IPS-20b (cell line): ENCODE data around the gene DUOXA2.
A peak's percentile ranks its signal among the peaks of the same experiment; 100 is the strongest.
"Not testable (repeated sequence)": the region's sequence is repeated elsewhere in the genome, so short reads cannot be mapped to it uniquely, and the experiment has no call there.

ENCODE experiments used
- H3K27ac ChIP-seq: one replicate; pipeline ENCODE4 v1.5.1; 2013; ENCODE audit warnings: low read length
- H3K27me3 ChIP-seq: 2 replicates; pipeline ENCODE4 v1.6.1; 2013; ENCODE audit warnings: mild to moderate bottlenecking, low read length, inconsistent platforms; ENCODE audit not compliant: insufficient read depth
- H3K36me3 ChIP-seq: 2 replicates; pipeline ENCODE4 v1.6.1; 2013; ENCODE audit warnings: low read depth, mild to moderate bottlenecking, inconsistent platforms, low read length, moderate library complexity; ENCODE audit not compliant: insufficient read depth
- H3K4me1 ChIP-seq: 2 replicates; pipeline ENCODE4 v1.6.1; 2013; ENCODE audit warnings: mild to moderate bottlenecking, control low read depth, inconsistent platforms, low read length, moderate library complexity; ENCODE audit not compliant: insufficient read depth
- H3K4me3 ChIP-seq: 2 replicates; pipeline ENCODE4 v1.5.1; 2013; ENCODE audit warnings: mild to moderate bottlenecking, low read length, inconsistent platforms
- H3K9ac ChIP-seq: 2 replicates; pipeline ENCODE4 v1.6.1; 2013; ENCODE audit warnings: low read depth, mild to moderate bottlenecking, inconsistent platforms, low read length, moderate library complexity
- H3K9me3 ChIP-seq: 2 replicates; pipeline ENCODE4 v1.6.1; 2013; ENCODE audit warnings: mild to moderate bottlenecking, low read depth, low read length, inconsistent platforms; ENCODE audit not compliant: insufficient read depth

The DUOXA2 gene

GRCh38 chr15:45114076-45114750 lies at the start of gene DUOXA2, which contains the start of gene DUOX2:
Gene DUOXA2 (plus strand): TSS chr15:45114326. CDS start chr15:45114606, 280 bp downstream.
Gene DUOX2 (minus strand): TSS chr15:45114172. CDS start chr15:45113411, 761 bp downstream.
- peaks cover 99% of the 10 kb centered on the region for H3K27me3 ChIP-seq
- no peaks in the 10 kb centered on the region for H3K36me3 ChIP-seq
- H3K4me1 ChIP-seq, result no peaks in the 10 kb centered on the region; the same call in 1 of the 2 replicates
- H3K9me3 ChIP-seq, result peaks cover 11% of the 10 kb centered on the region; the same call in 1 of the 2 replicates
- H3K4me3 ChIP-seq, result peak within 1 kb of the TSS; percentile 50; the same call in 1 of the 2 replicates
- no peak within 1 kb of the TSS for H3K27ac ChIP-seq
- H3K9ac ChIP-seq, result no peak within 1 kb of the TSS

- H3K27me3 ChIP-seq, result no peaks in the 10 kb centered on the region
- peaks cover 33% of the 10 kb centered on the region for H3K36me3 ChIP-seq
- no peak overlapping the region for H3K9ac ChIP-seq
- no peaks in the 10 kb centered on the region for H3K4me1 ChIP-seq
- no peaks in the 10 kb centered on the region for H3K9me3 ChIP-seq
- H3K27ac ChIP-seq, result no peak overlapping the region
- no peak overlapping the region for H3K4me3 ChIP-seq
These were observed 49.7 kb upstream of the DUOXA2 start for GRCh38 chr15:45064386-45064785.

GRCh38 chr15:45069942-45070360 lies 44.2 kb upstream of the DUOXA2 start:
- peaks cover 27% of the 10 kb centered on the region for H3K36me3 ChIP-seq
- H3K9me3 ChIP-seq, H3K27ac ChIP-seq, H3K4me1 ChIP-seq, H3K27me3 ChIP-seq, H3K4me3 ChIP-seq, H3K9ac ChIP-seq: not testable (repeated sequence)

GRCh38 chr15:45073602-45074001 lies 40.5 kb upstream of the DUOXA2 start:
- H3K27ac ChIP-seq, H3K9me3 ChIP-seq, H3K4me3 ChIP-seq, H3K4me1 ChIP-seq, H3K9ac ChIP-seq, H3K27me3 ChIP-seq: not testable (repeated sequence)
- H3K36me3 ChIP-seq, result peaks cover 15% of the 10 kb centered on the region

GRCh38 chr15:45075440-45076320 lies 38.4 kb upstream of the DUOXA2 start:
- H3K36me3 ChIP-seq, H3K9ac ChIP-seq, H3K4me3 ChIP-seq, H3K9me3 ChIP-seq, H3K27ac ChIP-seq, H3K4me1 ChIP-seq, H3K27me3 ChIP-seq: not testable (repeated sequence)

- not testable (repeated sequence) for H3K9ac ChIP-seq, H3K36me3 ChIP-seq, H3K4me3 ChIP-seq, H3K4me1 ChIP-seq, H3K27me3 ChIP-seq, H3K9me3 ChIP-seq, H3K27ac ChIP-seq
These were observed 36.7 kb upstream of the DUOXA2 start for GRCh38 chr15:45077391-45077790.

GRCh38 chr15:45079201-45079600 lies 34.9 kb upstream of the DUOXA2 start:
- not testable (repeated sequence) for H3K4me1 ChIP-seq, H3K9ac ChIP-seq, H3K27ac ChIP-seq, H3K9me3 ChIP-seq, H3K36me3 ChIP-seq, H3K27me3 ChIP-seq, H3K4me3 ChIP-seq

- not testable (repeated sequence) for H3K27ac ChIP-seq, H3K27me3 ChIP-seq, H3K9ac ChIP-seq, H3K4me1 ChIP-seq, H3K4me3 ChIP-seq, H3K9me3 ChIP-seq, H3K36me3 ChIP-seq
These were observed 34.4 kb upstream of the DUOXA2 start for GRCh38 chr15:45079628-45080246.

GRCh38 chr15:45080593-45080992 lies 33.5 kb upstream of the DUOXA2 start:
- not testable (repeated sequence) for H3K27ac ChIP-seq, H3K4me3 ChIP-seq, H3K27me3 ChIP-seq, H3K9ac ChIP-seq, H3K9me3 ChIP-seq, H3K4me1 ChIP-seq, H3K36me3 ChIP-seq

- not testable (repeated sequence) for H3K4me3 ChIP-seq, H3K9me3 ChIP-seq, H3K36me3 ChIP-seq, H3K9ac ChIP-seq, H3K4me1 ChIP-seq, H3K27ac ChIP-seq, H3K27me3 ChIP-seq
These were observed 31.7 kb upstream of the DUOXA2 start for GRCh38 chr15:45082412-45082811.

- Histone ChIP-seq H3K9me3 (no peaks in the 10 kb centered on the region), H3K27ac (no peak overlapping the region), H3K36me3 (no peaks in the 10 kb centered on the region), H3K4me3 (no peak overlapping the region), H3K9ac (no peak overlapping the region), H3K27me3 (peaks cover 8% of the 10 kb centered on the region; the same call in 1 of the 2 replicates), H3K4me1 (no peaks in the 10 kb centered on the region)
These were observed 30.9 kb upstream of the DUOXA2 start for GRCh38 chr15:45083223-45083622.
